GM21737 (cell line): ENCODE results near the gene NHLRC1.

Source experiments
- ATAC-seq: cut with Tn5 transposase; IDR thresholded peaks from one replicate; pipeline ENCODE4 v1.9.1; 2021; ENCODE audit warnings: mild to moderate bottlenecking, moderate library complexity; ENCODE audit not compliant: unreplicated experiment

Gene NHLRC1

GRCh38 chr6:18139935-18140621, 17.6 kb upstream of the NHLRC1 start:
- ATAC-seq, result no peak

GRCh38 chr6:18138906-18139305, 16.4 kb upstream of the NHLRC1 start:
- ATAC-seq, result no peak

- no peak for ATAC-seq
Measured at GRCh38 chr6:18136260-18136659, 13.8 kb upstream of the NHLRC1 start.

- no peak for ATAC-seq
Measured at GRCh38 chr6:18135171-18135570, 12.7 kb upstream of the NHLRC1 start.

- no peak for ATAC-seq
Measured at GRCh38 chr6:18132346-18132745, 9.9 kb upstream of the NHLRC1 start.

- no peak for ATAC-seq
Measured at GRCh38 chr6:18126121-18126520, 3.6 kb upstream of the NHLRC1 start.

GRCh38 chr6:18121580-18122127, 823 bp downstream of the NHLRC1 start:
- no peak for ATAC-seq

- ATAC-seq, result no peak
Measured at GRCh38 chr6:18119236-18119635, 3.2 kb downstream of the NHLRC1 start.

GRCh38 chr6:18118330-18118729, 4.1 kb downstream of the NHLRC1 start:
- no peak for ATAC-seq

GRCh38 chr6:18117136-18117535, 5.3 kb downstream of the NHLRC1 start:
- ATAC-seq, result no peak

GRCh38 chr6:18115356-18115755, 7.1 kb downstream of the NHLRC1 start:
- no peak for ATAC-seq

GRCh38 chr6:18110162-18110561, 12.3 kb downstream of the NHLRC1 start:
- no peak for ATAC-seq

- no peak for ATAC-seq
Measured at GRCh38 chr6:18107061-18107460, 15.4 kb downstream of the NHLRC1 start.

GRCh38 chr6:18102783-18103509, 19.5 kb downstream of the NHLRC1 start:
- ATAC-seq, result no peak

- ATAC-seq, result no peak
Measured at GRCh38 chr6:18101873-18102272, 20.6 kb downstream of the NHLRC1 start.

GRCh38 chr6:18101271-18101670, 21.2 kb downstream of the NHLRC1 start:
- no peak for ATAC-seq

GRCh38 chr6:18100296-18100695, 22.2 kb downstream of the NHLRC1 start:
- no peak for ATAC-seq

- no peak for ATAC-seq
Measured at GRCh38 chr6:18099511-18099910, 23.0 kb downstream of the NHLRC1 start.

- no peak for ATAC-seq
Measured at GRCh38 chr6:18096423-18096822, 26.1 kb downstream of the NHLRC1 start.

- no peak for ATAC-seq
Measured at GRCh38 chr6:18091382-18091781, 31.1 kb downstream of the NHLRC1 start.

- no peak for ATAC-seq
Measured at GRCh38 chr6:18090349-18090786, 32.1 kb downstream of the NHLRC1 start.
